Suprapubic skin (tissue), 3 donors: ENCODE data around the gene SLC5A8.

Source experiments
- CTCF ChIP-seq, 2 donors: fragments of 200-600 bp in 1 of 2; fragments of 450-650 bp in 1 of 2; sonication (generic) in 1 of 2; IDR thresholded peaks; one replicate each; pipeline ENCODE4 v1.5.1; 2016 to 2019; ENCODE audit warnings: antibody characterized with exemption in 2 of 2, mild to moderate bottlenecking in 1 of 2, moderate library complexity in 1 of 2
- EP300 ChIP-seq: sonication (generic); formaldehyde crosslinking; IDR thresholded peaks from one replicate; pipeline ENCODE4 v1.6.1; 2017; ENCODE audit warnings: antibody characterized with exemption
- POLR2A ChIP-seq, 2 donors: fragments of 450-650 bp; IDR thresholded peaks; one replicate each; pipeline ENCODE4 v1.6.1; 2017; ENCODE audit warnings: antibody characterized with exemption in 2 of 2, mild to moderate bottlenecking in 2 of 2, moderate library complexity in 2 of 2

- TF ChIP-seq POLR2A (IDR thresholded peaks at IDR 0.05): no peak
- no peak for TF ChIP-seq CTCF (IDR thresholded peaks at IDR 0.05)
- no peak for TF ChIP-seq EP300
Measured at GRCh38 chr12:101229841-101230241, 19.8 kb upstream of the SLC5A8 start.
